NCI-H146 treated with DMSO at 0.1 percent for 48 hours (cell line): ENCODE data around the gene AGPAT3.
A peak's percentile ranks its signal among the peaks of the same experiment; 100 is the strongest.

Experiments
- DNase-seq: peaks from one replicate; lab custom pipeline; 2025; ENCODE audit not compliant: unreplicated experiment; lab: John Stamatoyannopoulos, UW

Gene AGPAT3

GRCh38 chr21:43861706-43862105 lies 3.3 kb upstream of the AGPAT3 start:
- DNase-seq = peak; percentile 10

DNA sequence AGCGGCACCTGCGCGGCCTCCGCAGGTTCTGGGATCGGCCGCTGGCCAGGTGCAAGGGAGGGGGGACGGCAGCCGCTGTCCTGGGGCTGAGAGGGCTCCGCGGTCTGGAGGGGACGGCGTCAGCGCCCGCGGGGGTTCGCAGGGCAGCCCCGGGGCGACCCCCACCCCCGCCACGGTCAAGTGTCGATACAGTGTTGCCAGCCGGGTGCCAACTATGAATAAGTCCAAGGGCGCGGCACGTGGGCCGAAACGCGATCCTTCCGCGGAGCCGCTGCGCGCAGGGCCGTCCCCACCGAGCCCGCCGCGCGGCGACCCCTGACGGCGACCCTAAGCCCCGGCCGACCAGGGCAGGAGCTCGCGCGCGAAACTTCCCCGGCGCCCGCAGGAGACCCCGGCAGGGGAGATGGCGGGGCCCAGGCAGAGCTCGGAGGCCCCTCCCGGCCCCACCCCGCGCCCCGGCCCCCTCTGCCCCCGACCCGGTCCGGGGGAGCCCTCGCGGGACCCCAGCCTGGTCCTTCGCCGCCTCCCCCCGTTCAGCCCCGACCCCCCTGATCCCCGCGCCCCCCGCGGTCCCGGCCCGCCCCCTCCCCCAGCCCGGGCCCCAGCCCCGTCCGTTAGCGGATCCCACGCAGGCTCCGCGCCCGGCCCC lies 586 bp upstream of the AGPAT3 start:
- DNase-seq = peak; percentile 16

GRCh38 chr21:43865540-43866259 lies 677 bp downstream of the AGPAT3 start:
- DNase-seq = no peak

GRCh38 chr21:43866260-43866629 lies 1.2 kb downstream of the AGPAT3 start:
- DNase-seq = no peak

GRCh38 chr21:43866659-43867331 lies 1.8 kb downstream of the AGPAT3 start:
- DNase-seq = no peak

DNA sequence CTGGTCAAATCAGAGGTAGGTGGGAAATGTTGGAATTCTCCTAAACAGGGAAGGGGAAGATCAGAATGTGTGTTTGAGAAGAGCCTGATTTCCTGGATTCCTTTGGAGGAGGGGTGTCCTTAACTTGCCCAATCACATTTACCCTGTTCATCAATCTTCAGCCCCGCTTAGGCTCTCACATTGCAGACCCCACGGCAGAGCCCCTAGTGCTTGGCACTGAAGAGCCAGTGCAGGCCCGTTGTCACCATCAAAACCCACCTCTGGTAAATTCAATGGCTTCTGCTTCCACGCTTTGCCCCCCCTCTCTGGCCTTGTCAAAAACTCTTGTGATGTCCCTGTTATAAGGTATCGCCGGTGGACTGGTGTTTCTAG lies 2.3 kb downstream of the AGPAT3 start:
- no peak for DNase-seq

DNA sequence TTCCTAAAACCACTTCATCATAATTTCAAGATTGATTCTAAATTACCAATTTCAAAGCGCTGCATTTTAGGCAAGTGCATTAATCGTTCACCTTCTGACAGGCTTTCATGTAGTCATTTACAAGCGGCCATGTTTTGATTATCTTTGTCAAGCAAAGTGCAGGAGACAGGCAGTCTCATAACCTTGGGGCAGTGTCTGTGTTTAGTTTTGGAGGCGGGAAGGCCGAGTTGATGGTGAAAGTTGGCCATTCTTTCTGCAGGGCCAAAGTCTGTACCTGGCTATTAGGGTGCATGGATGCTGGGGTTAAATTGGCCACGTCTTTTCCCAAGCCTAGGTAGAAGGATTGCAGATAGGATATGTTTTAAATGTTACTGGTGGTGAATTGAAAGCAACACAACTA lies 2.9 kb downstream of the AGPAT3 start:
- no peak for DNase-seq

GRCh38 chr21:43868461-43868860 lies 3.4 kb downstream of the AGPAT3 start:
- DNase-seq = no peak

DNA sequence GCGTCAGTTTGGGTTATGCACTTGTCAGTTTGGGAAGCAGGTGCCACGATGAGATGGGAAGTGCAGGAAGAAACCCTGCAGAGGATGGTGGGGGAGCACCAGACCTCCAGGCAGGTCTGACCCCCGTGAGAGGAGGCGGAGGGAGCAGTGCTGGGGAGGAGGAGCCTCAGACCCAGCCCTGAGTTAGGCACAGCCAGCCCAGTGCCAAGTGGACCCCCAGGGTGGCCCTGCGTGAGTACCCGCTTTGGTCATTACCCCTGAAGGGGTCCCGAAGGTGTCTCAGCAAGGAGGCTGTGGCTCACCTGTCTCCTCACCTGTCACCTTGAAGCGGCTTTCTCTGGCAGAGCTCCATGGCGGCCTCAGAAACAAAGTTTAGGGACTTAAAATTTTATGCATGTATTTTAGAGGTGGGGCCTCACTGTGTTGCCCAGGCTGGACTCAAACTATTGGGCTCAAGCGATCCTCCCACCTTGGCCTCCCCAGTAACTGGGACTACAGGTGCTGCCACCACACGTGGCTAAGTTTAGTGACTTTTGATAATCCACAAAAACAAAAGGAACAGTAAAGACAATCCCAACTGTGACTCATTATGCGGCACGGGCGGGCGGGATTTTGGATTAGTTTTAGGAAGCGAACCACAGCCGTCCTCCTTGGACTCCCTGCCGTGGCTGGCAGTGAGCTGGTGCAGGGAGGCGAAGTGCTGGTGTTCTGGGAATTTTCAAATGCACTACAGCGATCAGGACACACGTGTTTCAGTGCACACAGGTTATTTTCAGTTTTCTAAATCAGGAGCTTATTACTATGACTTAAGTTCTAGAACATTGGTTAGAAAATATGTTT lies 4.7 kb downstream of the AGPAT3 start:
- no peak for DNase-seq

DNA sequence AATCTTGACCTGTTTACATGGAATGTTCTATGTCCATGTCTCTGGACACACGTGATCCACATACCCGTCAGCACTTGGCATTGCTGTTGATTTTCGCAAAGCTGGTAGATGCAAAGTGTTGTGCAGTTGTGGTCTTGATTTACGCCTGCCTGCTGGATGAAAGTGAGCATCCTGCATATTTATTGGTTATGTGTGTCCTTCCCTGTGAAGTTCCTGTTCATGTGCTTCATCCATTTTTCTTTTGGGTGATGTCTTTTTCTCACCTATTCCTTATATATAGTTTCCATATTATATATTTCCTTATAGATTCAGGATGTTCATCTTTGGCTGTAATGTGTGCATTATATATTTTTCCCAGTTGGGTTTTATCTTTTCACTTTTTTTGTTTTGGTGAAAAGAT lies 6.5 kb downstream of the AGPAT3 start:
- no peak for DNase-seq

DNA sequence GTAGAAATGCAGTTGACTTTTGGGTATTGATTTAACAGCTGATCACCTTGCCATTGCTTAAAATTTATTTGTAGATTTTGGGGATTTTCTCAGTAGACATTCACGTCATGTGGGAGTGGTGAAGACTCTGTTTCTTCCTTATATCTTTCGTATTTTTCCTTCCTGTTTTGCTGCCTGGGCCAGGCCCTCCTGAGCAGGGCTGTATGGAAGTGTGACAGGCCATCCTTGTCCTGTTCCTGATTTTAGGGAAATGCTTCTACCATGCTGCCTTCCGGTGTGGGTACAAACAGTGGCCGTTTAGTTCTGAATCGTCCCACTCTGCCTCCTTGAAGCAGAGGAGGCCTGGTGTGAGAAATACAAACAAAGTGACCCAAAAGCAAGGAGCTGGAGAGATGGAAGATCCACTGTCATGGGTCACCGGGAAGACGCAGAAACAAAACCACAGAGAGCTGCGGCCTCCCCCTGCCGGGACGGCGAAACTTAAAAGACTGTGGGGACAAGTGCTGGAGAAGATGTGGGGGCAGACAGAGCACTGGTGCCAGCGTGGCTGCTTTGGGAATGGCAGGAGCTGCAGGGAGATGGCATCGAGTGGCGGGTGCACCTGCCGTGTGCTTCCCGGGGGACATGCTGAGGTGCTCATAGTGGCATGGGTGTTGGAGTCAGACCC lies 7.6 kb downstream of the AGPAT3 start:
- DNase-seq = no peak

DNA sequence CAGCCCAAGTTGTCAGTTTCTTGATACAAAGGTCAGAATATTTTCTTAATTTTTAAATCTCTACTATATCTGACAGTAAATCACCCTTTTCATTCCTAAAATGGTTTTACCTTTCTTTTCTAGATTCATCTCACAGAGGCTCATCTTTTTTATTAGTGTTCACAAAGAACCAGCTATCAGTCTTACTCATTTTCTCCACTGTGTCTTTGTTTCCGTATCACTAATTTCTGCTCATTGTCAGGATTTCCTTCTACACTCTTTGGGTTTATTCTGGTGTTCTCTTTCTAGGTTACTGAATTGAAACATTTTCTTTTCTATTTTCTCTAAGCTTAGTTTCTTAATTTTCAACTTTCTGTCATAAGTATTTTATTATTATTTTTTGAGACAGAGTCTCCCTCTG lies 8.7 kb downstream of the AGPAT3 start:
- no peak for DNase-seq

DNA sequence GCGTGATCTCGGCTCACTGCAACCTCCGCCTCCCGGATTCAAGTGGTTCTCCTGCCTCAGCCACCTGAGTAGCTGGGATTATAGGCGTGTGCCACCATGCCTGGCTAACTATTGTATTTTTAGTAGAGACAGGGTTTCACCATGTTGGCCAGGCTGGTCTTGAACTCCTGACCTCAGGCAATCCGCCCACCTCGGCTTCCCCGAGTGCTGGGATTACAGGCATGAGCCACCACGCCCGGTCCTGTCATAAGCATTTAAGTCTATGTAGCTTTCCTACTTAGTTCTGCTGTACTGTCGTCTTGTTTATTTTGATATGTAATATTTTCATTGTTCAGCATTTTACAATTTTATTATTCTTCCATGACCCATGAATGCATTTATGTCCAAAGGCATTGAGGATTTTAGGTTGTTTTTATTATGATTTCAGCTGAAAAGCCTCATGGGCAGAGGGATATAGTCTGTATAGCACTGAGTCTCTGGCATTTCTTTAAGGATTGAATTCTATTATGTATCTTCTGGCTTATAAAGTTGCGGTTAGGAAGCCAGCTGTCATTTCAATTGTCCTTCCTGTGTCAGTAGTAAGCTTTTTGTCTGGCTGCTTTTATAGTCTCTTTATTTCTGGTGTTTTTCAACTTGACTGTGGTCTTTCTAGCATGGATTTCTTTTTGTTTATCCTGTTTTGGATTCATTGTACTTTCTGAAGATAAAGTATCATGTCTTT lies 9.2 kb downstream of the AGPAT3 start:
- DNase-seq = no peak

- no peak for DNase-seq
These were observed 11.6 kb downstream of the AGPAT3 start for GRCh38 chr21:43876605-43877004.

- no peak for DNase-seq
These were observed 13.0 kb downstream of the AGPAT3 start for GRCh38 chr21:43877936-43878575.

- no peak for DNase-seq
These were observed 14.5 kb downstream of the AGPAT3 start for GRCh38 chr21:43879348-43880110.

GRCh38 chr21:43880111-43880985 lies 15.3 kb downstream of the AGPAT3 start:
- no peak for DNase-seq

DNA sequence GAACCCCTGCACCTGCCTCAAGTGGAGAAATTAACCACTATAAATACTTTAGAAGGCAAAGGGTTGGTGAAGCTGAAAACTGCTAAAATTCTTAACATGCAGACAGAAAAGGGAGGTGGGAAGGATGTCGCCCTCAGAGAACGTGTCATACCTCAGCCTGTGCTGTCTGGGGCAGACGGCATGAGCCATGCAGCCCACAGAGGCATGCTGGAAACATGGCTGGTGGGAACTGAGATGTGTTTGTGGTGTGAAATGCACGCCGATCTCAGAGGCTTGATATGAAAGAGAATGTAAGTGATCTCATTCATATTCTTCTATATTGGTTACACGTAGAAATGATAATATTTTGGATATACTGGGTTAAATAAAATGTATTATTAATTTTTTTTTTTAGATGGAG lies 16.3 kb downstream of the AGPAT3 start:
- DNase-seq = no peak
